ENCODE data around the gene GPR149. TPM values are rescaled to one million over a fixed set of nuclear protein-coding genes. Genes with fewer than 3 reads are reported as not detected.
A peak's percentile ranks its signal among the peaks of the same experiment; 100 is the strongest.

GPR149 gene
- total RNA-seq, 1 experiment from 2014 or later = not detected

- Mint-ChIP-seq H3K27ac (ENCODE audit: unreplicated experiment) (no peak overlapping the region), H3K4me1 (ENCODE audit: low read depth, unreplicated experiment) (peaks cover 17% of the 10 kb centered on the region), H3K27me3 (ENCODE audit: unreplicated experiment) (no peaks in the 10 kb centered on the region), H3K36me3 (ENCODE audit: insufficient read depth, unreplicated experiment) (no peaks in the 10 kb centered on the region), H3K9me3 (ENCODE audit: low read depth, unreplicated experiment) (peaks cover 7% of the 10 kb centered on the region), H3K4me3 (ENCODE audit: low read depth, unreplicated experiment) (no peak overlapping the region)
- TF ChIP-seq, protein P1, sequence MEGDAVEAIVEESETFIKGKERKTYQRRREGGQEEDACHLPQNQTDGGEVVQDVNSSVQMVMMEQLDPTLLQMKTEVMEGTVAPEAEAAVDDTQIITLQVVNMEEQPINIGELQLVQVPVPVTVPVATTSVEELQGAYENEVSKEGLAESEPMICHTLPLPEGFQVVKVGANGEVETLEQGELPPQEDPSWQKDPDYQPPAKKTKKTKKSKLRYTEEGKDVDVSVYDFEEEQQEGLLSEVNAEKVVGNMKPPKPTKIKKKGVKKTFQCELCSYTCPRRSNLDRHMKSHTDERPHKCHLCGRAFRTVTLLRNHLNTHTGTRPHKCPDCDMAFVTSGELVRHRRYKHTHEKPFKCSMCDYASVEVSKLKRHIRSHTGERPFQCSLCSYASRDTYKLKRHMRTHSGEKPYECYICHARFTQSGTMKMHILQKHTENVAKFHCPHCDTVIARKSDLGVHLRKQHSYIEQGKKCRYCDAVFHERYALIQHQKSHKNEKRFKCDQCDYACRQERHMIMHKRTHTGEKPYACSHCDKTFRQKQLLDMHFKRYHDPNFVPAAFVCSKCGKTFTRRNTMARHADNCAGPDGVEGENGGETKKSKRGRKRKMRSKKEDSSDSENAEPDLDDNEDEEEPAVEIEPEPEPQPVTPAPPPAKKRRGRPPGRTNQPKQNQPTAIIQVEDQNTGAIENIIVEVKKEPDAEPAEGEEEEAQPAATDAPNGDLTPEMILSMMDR (IDR thresholded peaks at IDR 0.05; ENCODE audit: unreplicated experiment) = no peak
- intact Hi-C loops (cut with micrococcal nuclease; ENCODE audit: unreplicated experiment) = no loop called here
- no TSS peak for BruUV-seq (replicated peaks)
- CTCF ChIA-PET = no interaction called here
- no peak for DNase-seq
These were observed 62.8 kb downstream of the GPR149 start for GRCh38 chr3:154367221-154367620.

GRCh38 chr3:154364849-154365248 is 65.1 kb downstream of the GPR149 start:
- Mint-ChIP-seq H3K4me1 (ENCODE audit: low read depth, unreplicated experiment) (peaks cover 17% of the 10 kb centered on the region), H3K27ac (ENCODE audit: unreplicated experiment) (no peak overlapping the region), H3K27me3 (ENCODE audit: unreplicated experiment) (no peaks in the 10 kb centered on the region), H3K9me3 (ENCODE audit: low read depth, unreplicated experiment) (peaks cover 7% of the 10 kb centered on the region), H3K4me3 (ENCODE audit: low read depth, unreplicated experiment) (no peak overlapping the region), H3K36me3 (ENCODE audit: insufficient read depth, unreplicated experiment) (no peaks in the 10 kb centered on the region)
- peak; percentile 57 for DNase-seq
- BruUV-seq (replicated peaks) = no TSS peak
- TF ChIP-seq, protein P1 (IDR thresholded peaks at IDR 0.05; ENCODE audit: unreplicated experiment) = no peak
- CTCF ChIA-PET = no interaction called here
- intact Hi-C loops (cut with micrococcal nuclease; ENCODE audit: unreplicated experiment) = no loop called here

DNA sequence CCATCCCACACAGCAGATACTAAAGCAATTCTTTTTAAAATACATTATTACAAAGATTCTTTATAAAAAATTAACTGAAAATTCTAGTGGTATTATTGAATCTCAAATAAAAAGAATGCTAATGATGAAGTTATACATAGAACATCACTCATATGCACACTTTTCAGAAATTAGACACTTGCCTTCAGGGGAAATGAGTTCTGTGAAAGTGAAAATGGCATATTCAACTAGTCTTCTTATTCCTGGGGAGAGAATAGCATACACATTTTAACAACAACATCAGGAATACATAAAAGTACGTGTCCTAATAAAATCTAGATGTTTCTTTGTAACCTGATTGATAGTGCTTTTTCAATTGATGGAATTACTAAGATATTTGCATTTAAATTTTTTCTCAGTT is 68.9 kb downstream of the GPR149 start:
- no peak for DNase-seq
- H3K27me3 Mint-ChIP-seq (ENCODE audit: unreplicated experiment) = no peaks in the 10 kb centered on the region
- TF ChIP-seq, protein P1 (IDR thresholded peaks at IDR 0.05; ENCODE audit: unreplicated experiment) = no peak
- no peak overlapping the region for H3K4me3 Mint-ChIP-seq (ENCODE audit: low read depth, unreplicated experiment)
- intact Hi-C loops (cut with micrococcal nuclease; ENCODE audit: unreplicated experiment) = no loop called here
- CTCF ChIA-PET = no interaction called here
- H3K27ac Mint-ChIP-seq (ENCODE audit: unreplicated experiment) = no peak overlapping the region
- no TSS peak for BruUV-seq (replicated peaks)
- peaks cover 7% of the 10 kb centered on the region for H3K9me3 Mint-ChIP-seq (ENCODE audit: low read depth, unreplicated experiment)
- peaks cover 22% of the 10 kb centered on the region for H3K4me1 Mint-ChIP-seq (ENCODE audit: low read depth, unreplicated experiment)
- H3K36me3 Mint-ChIP-seq (ENCODE audit: insufficient read depth, unreplicated experiment) = peaks cover 3% of the 10 kb centered on the region

GRCh38 chr3:154356009-154356408 is 74.0 kb downstream of the GPR149 start:
- Mint-ChIP-seq H3K4me1 (ENCODE audit: low read depth, unreplicated experiment) (peaks cover 20% of the 10 kb centered on the region), H3K27ac (ENCODE audit: unreplicated experiment) (peak overlapping the region; percentile 50), H3K4me3 (ENCODE audit: low read depth, unreplicated experiment) (no peak overlapping the region), H3K9me3 (ENCODE audit: low read depth, unreplicated experiment) (no peaks in the 10 kb centered on the region), H3K27me3 (ENCODE audit: unreplicated experiment) (no peaks in the 10 kb centered on the region), H3K36me3 (ENCODE audit: insufficient read depth, unreplicated experiment) (peaks cover 6% of the 10 kb centered on the region)
- DNase-seq = peak; percentile 50
- no TSS peak for BruUV-seq (replicated peaks)
- intact Hi-C loops (cut with micrococcal nuclease; ENCODE audit: unreplicated experiment) = no loop called here
- TF ChIP-seq, protein P1 (IDR thresholded peaks at IDR 0.05; ENCODE audit: unreplicated experiment) = no peak
- CTCF ChIA-PET = no interaction called here
